B cell (primary cell): ENCODE results near the gene ELP2. TPM values are rescaled to one million over a fixed set of nuclear protein-coding genes. Genes with fewer than 3 reads are reported as not detected.

Source experiments
- ATAC-seq: fragments of 200-7000 bp; cut with Tn5 transposase; one replicate; pipeline ENCODE4 v1.10.0; 2021; ENCODE audit warnings: low read depth, mild to moderate bottlenecking, moderate number of reproducible peaks, moderate library complexity
- CTCF ChIA-PET: fragments of 350-600 bp; sonication (Branson Sonifier 250); formaldehyde crosslinking; loops from one replicate; lab custom pipeline; 2021; ENCODE audit warnings: antibody characterized with exemption, inconsistent platforms; lab: Charles Lee
- POLR2A ChIA-PET: fragments of 350-600 bp; sonication (Branson Sonifier 250); formaldehyde crosslinking; loops from one replicate; lab custom pipeline; 2021; ENCODE audit warnings: antibody characterized with exemption; lab: Charles Lee
- DNase-seq: peaks from one replicate; pipeline ENCODE4 v3.0.0; 2013
- H2AFZ ChIP-seq: 2 replicates; pipeline ENCODE4 v1.6.1; 2012; ENCODE audit warnings: mild to moderate bottlenecking, low read depth, low read length; ENCODE audit not compliant: insufficient read depth, poor library complexity, severe bottlenecking
- H3K27ac ChIP-seq, 2 donors: 1 replicate in 1 of 2; 2 replicates in 1 of 2; pipeline ENCODE4 v1.5.1; 2012 to 2013; ENCODE audit warnings: low read length in 2 of 2, mild to moderate bottlenecking in 2 of 2, moderate library complexity in 1 of 2
- H3K27me3 ChIP-seq, 4 experiments: fragments of 200-600 bp in 1 of 4; sonication (generic) in 1 of 4; replicated peaks in 1 of 4; 1 replicate in 2 of 4; 2 replicates in 2 of 4; pipeline versions ENCODE4 v1.6.1 to v1.7.0; 2013 to 2016; ENCODE audit warnings: low read length in 3 of 4, mild to moderate bottlenecking in 2 of 4, mixed read lengths in 1 of 4, moderate library complexity in 1 of 4; ENCODE audit not compliant: insufficient read depth in 4 of 4, control insufficient read depth in 3 of 4; ENCODE audit errors: control extremely low read depth in 1 of 4
- H3K36me3 ChIP-seq, 2 experiments: replicated peaks in 1 of 2; 1 replicate in 1 of 2; 2 replicates in 1 of 2; pipeline versions ENCODE4 v1.6.1 to v1.7.1; 2013; ENCODE audit warnings: low read length in 1 of 2; ENCODE audit not compliant: insufficient read depth in 2 of 2, control insufficient read depth in 1 of 2; ENCODE audit errors: control extremely low read depth in 1 of 2, extremely low read depth in 1 of 2
- H3K4me1 ChIP-seq, 2 donors: fragments of 200-600 bp in 1 of 2; sonication (generic) in 1 of 2; 1 replicate in 1 of 2; 2 replicates in 1 of 2; pipeline versions ENCODE4 v1.5.1 to v1.6.1; 2013 to 2017; ENCODE audit warnings: low read length in 2 of 2; ENCODE audit not compliant: control insufficient read depth in 2 of 2, insufficient read depth in 2 of 2
- H3K4me2 ChIP-seq: replicated peaks from 2 replicates; pipeline ENCODE3; 2012; ENCODE audit warnings: mild to moderate bottlenecking, low read depth, low read length; ENCODE audit not compliant: poor library complexity, severe bottlenecking
- H3K4me3 ChIP-seq, 5 experiments: fragments of 200-600 bp in 1 of 5; sonication (generic) in 1 of 5; 1 replicate in 3 of 5; 2 replicates in 2 of 5; pipeline versions ENCODE4 v1.5.1 to v1.7.0; 2011 to 2016; ENCODE audit warnings: low read length in 4 of 5, mild to moderate bottlenecking in 4 of 5, low read depth in 2 of 5, control low read depth in 1 of 5, moderate library complexity in 1 of 5; ENCODE audit not compliant: insufficient read depth in 1 of 5; ENCODE audit errors: control extremely low read depth in 1 of 5, extremely low read depth in 1 of 5
- H3K79me2 ChIP-seq: fragments of 200-600 bp; sonication (generic); one replicate; pipeline ENCODE4 v1.6.0; 2016; ENCODE audit warnings: low read length; ENCODE audit not compliant: control insufficient read depth, insufficient read depth
- H3K9ac ChIP-seq: fragments of 200-600 bp; sonication (generic); 2 replicates; pipeline ENCODE4 v1.6.1; 2017; ENCODE audit warnings: mild to moderate bottlenecking, low read length, moderate library complexity
- H3K9me3 ChIP-seq, 3 donors: one replicate each; pipeline versions ENCODE4 v1.6.1 to v1.7.1; 2013; ENCODE audit warnings: low read length in 2 of 3; ENCODE audit not compliant: control insufficient read depth in 2 of 3, insufficient read depth in 1 of 3; ENCODE audit errors: control extremely low read depth in 1 of 3
- H4K20me1 ChIP-seq: 2 replicates; pipeline ENCODE4 v1.6.0; 2012; ENCODE audit warnings: mild to moderate bottlenecking, low read length; ENCODE audit not compliant: insufficient read depth, control insufficient read depth, poor library complexity, severe bottlenecking
- H3K27ac Mint-ChIP-seq: one replicate; pipeline ENCODE4 v1.8.0; 2021; ENCODE audit warnings: mixed read lengths
- H3K27me3 Mint-ChIP-seq: one replicate; pipeline ENCODE4 v1.8.0; 2021; ENCODE audit warnings: mixed read lengths
- H3K4me1 Mint-ChIP-seq: one replicate; pipeline ENCODE4 v1.8.0; 2021; ENCODE audit warnings: mixed read lengths
- H3K4me3 Mint-ChIP-seq: one replicate; pipeline ENCODE4 v1.8.0; 2021; ENCODE audit warnings: mixed read lengths
- H3K9me3 Mint-ChIP-seq: one replicate; pipeline ENCODE4 v1.8.0; 2022; ENCODE audit warnings: mixed read lengths; ENCODE audit not compliant: insufficient read depth
- EZH2 ChIP-seq: IDR thresholded peaks from 2 replicates; pipeline ENCODE4 v1.6.1; 2012; ENCODE audit warnings: borderline replicate concordance, low read depth, mild to moderate bottlenecking, moderate library complexity, low read length; ENCODE audit not compliant: insufficient read depth, poor library complexity, severe bottlenecking
- WGBS: methylation state at CpG from one replicate; pipeline ENCODE4 v1.1.5; 2013; ENCODE audit warnings: missing lambda C conversion rate; ENCODE audit not compliant: insufficient coverage; 5-methylcytosine and 5-hydroxymethylcytosine counted together
- intact Hi-C: fragments of 100-400 bp; cut with micrococcal nuclease; formaldehyde crosslinking; loops from one replicate; pipeline ENCODE4 v1.10.0; 2022
- polyA plus RNA-seq: library from polyadenylated mRNA; depleted of rRNA; stranded (reverse); fragments of >200 nt; gene quantifications from 2 replicates; pipeline ENCODE4 v1.2.3, GENCODE V29; 2012
- total RNA-seq, 2 donors: library from RNA; stranded (reverse); fragments of 120-200 nt in 1 of 2; gene quantifications; 1 replicate in 1 of 2; 2 replicates in 1 of 2; pipeline versions ENCODE4 v1.2.3 to v1.2.4, GENCODE V29; 2013 to 2022
- TF ChIP-seq, protein P1 (sequence below): fragments of 200-600 bp; IDR thresholded peaks from one replicate; pipeline ENCODE4 v1.8.0; 2022; ENCODE audit warnings: antibody characterized with exemption, mild to moderate bottlenecking

The ELP2 gene
- total and polyA plus RNA-seq, 2 donors (not counting 1 experiment from before 2014, with no cell fraction given), result 45.7 to 137 TPM

DNA sequence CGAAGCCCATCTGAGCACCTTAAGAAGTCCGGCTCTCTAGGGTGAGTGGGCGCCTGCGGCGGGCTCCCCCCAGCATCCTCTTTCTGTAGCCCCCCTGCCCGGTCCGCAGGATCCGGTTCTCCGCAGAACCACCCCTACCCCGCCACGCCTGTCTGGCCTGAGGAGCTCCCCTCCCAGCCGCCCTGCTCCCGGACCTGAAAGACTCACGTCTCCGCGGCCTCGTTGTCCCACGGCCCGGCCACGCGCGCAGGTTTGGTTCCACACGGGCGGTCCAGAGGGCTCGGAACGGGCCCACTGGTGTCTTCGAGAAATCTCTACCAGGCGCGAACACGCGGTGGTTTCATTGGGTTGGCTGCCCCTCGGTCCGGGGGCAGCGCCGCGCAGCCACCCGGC is 796 bp upstream of the ELP2 start:
- ATAC-seq, result no peak
- DNase-seq, result no peak
- Histone ChIP-seq H3K79me2 (peaks cover 57% of the 10 kb centered on the region), H3K4me1 (peaks cover 34 to 36% of the 10 kb centered on the region in 2 donors), H3K9ac (peak overlapping the region; percentile 92), H2AFZ (peak overlapping the region; percentile 98), H4K20me1 (peaks cover 30% of the 10 kb centered on the region), H3K9me3 (no peaks in the 10 kb centered on the region), H3K27ac (peak overlapping the region; percentile 97 to 99), H3K4me3 (peak overlapping the region; percentile 81 to 98 (median 90)), H3K36me3 (peaks cover 0 to 4% of the 10 kb centered on the region in 2 experiments), H3K27me3 (no peaks in the 10 kb centered on the region), H3K4me2 (peak overlapping the region; percentile 88)
- no peak for TF ChIP-seq EZH2
- TF ChIP-seq, protein P1, sequence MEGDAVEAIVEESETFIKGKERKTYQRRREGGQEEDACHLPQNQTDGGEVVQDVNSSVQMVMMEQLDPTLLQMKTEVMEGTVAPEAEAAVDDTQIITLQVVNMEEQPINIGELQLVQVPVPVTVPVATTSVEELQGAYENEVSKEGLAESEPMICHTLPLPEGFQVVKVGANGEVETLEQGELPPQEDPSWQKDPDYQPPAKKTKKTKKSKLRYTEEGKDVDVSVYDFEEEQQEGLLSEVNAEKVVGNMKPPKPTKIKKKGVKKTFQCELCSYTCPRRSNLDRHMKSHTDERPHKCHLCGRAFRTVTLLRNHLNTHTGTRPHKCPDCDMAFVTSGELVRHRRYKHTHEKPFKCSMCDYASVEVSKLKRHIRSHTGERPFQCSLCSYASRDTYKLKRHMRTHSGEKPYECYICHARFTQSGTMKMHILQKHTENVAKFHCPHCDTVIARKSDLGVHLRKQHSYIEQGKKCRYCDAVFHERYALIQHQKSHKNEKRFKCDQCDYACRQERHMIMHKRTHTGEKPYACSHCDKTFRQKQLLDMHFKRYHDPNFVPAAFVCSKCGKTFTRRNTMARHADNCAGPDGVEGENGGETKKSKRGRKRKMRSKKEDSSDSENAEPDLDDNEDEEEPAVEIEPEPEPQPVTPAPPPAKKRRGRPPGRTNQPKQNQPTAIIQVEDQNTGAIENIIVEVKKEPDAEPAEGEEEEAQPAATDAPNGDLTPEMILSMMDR, result no peak
- Mint-ChIP-seq H3K4me3 (peak overlapping the region; percentile 94), H3K27ac (peak overlapping the region; percentile 98), H3K27me3 (no peaks in the 10 kb centered on the region), H3K4me1 (peaks cover 50% of the 10 kb centered on the region), H3K9me3 (no peaks in the 10 kb centered on the region)
- ChIA-PET POLR2A (interaction anchor here (0.7 to 2.0 kb wide), 9 partner anchors 9 to 279 kb away, joined by 3 to 10 read pairs (median 4); partner anchors contain the start of genes RMP24 and RPRD1A), CTCF (interaction anchor here (0.8 to 2.4 kb wide), 5 partner anchors 9 to 112 kb away, joined by 3 to 6 read pairs (median 3); no protein-coding TSS in a partner anchor)
- WGBS, result 1% methylated on average over 37 of the region's 37 CpGs
- intact Hi-C loops, result loop anchor here (1.0 to 2.0 kb wide), 6 partner anchors 21 to 699 kb away; partner anchors contain the start of genes RMP24 and RPRD1A
